DMS 273 (cell line): ENCODE results near the gene MSMP.

ENCODE experiments used
- DNase-seq: peaks from one replicate; lab custom pipeline; 2025; ENCODE audit not compliant: unreplicated experiment; lab: John Stamatoyannopoulos, UW

Gene MSMP

DNA sequence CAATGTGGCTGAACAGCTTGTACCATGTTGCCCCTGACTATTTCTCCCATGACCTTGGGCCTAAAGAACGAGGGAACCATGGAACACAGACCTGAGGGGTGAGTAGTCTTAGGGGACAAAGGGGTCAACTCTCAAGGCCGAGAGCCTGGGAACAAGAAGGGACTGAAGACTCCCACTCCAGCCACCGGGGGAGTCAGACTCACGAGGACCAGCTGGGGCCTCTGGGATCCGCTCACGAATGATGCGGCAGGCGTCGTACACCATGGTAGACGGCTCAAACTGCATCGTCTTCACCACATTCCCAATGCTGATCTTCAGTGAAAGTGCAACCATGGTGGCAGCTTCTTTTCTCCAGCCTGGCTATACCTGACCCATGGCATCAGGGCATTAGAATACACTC lies 28.7 kb downstream of the MSMP start:
- DNase-seq = no peak

DNA sequence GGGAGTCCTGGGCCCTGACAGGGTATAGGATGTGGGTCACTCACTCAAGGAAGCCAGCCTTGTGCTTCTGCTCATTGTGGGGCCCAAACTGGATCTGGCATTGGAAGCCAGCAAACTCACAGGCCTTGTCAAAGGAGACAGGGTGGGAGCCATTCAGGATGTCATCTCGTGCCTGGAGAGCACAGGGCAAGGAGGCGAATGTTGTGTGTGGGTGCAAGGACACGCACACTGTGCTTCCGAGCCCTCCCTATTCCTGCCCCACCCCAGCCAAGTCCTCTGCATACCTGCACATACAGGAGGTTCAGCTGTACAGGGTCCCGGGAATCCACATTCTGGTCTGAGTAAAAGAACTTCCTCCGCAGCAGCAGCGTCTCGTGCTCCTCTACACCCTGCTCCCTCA lies 30.2 kb downstream of the MSMP start:
- no peak for DNase-seq

DNA sequence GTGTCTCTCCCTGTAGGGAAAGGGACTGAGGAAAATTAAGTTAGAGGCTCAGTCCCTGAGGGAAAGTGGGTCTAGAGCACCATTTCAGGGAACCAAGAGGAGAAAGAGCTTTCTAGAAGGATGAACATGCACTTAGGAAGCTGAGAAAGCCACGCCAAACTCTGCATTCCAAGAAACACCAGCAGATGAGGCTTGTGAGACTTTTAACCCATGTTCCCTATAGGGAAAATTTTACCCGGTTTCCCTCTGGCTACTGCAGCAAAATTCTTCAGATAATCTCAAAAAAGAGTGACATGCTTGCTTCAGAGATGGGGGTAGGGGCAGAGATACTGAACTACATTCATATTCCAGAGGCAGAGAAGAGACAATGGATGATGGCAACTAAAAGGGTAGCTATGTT lies 30.6 kb downstream of the MSMP start:
- no peak for DNase-seq

DNA sequence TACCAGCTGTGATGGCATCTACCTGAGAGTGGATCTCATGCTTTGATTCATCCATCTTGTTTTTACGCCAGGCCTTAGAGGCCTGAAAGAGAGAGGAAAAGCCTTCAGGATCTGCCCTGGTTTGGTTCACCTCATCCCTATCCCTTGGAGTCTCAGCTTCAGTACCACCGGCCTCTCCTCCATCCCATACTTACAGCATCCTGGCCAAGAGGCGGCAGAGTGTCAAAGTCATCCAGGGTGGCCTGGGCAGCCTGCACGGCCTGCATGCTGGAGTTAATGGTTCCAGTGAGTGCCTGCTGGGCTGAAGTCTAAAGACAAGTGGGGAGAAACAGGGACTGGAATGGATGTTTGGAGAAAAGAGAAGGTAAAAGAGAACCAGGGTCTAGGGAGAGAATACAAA lies 34.5 kb downstream of the MSMP start:
- no peak for DNase-seq

DNA sequence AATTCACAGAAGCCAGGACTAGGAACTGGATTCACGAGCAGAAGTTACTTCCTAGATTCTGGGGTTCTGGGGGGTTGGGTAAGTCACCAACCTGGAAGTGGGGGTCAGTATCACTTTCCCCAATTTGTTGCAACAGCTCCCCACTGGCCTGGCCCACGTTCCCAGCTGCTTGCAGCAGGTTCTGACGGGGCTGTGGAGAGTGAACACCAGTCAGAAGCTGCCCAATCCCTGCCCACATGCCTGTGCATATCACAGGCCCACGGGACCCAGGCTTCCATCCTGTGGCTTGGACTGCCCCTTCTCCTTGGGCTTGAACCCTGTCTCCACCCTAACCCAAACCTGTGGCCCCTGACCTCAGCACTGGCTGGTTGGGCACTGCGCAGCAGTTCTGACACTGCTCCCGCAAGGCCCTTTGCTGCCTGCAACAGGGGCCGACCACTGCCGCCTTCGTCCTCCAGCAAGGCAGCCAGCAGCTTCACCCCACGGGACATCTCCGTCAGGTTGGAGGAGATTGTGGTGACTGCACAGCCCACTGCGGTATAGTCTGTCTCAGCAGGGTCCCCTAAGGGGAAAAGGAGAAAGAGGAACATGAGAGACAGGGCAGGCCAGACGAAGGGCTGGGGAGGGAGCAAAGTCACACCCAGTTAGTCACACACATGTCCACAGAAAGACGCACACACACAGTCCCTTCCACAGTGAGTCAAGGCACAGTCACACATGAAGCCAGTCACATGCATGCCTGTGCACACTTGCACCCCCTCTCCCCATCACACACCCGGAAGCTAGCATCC lies 35.2 kb downstream of the MSMP start:
- DNase-seq = no peak

DNA sequence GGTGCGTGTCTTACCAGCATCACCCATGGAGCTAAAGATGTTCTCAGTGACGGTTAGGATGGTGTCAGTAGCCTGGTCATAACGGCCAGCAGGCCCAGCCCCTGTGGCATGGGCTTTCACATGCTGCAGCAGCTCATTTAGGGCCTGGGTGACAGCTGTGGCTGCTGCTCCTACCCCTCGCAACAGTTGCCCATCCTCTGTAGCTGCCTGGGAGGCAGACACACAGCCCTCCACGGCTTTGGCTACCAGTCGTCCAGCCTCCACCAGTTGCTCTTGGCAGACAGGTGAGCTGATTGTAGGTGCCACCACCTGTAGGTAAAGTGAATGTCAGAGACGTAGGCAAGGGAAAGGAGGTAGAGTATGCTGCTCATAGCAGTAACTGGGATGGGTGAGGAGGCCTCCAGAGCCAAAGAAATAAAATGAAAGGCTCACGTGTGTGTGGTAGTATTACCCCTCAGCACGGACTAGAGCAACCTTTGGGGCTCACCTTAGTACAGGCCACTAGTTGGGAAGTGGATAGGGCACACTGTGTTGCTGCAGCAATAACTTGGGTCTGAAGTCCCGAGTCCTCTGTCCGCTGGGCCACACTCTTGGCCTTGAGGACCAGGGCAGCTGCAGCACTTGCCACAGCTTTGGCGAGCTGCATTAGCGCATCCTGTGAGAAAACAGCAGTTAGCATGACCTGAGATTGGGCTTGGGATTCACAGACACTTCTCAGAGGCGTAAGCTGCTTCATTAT lies 36.8 kb downstream of the MSMP start:
- DNase-seq = no peak

DNA sequence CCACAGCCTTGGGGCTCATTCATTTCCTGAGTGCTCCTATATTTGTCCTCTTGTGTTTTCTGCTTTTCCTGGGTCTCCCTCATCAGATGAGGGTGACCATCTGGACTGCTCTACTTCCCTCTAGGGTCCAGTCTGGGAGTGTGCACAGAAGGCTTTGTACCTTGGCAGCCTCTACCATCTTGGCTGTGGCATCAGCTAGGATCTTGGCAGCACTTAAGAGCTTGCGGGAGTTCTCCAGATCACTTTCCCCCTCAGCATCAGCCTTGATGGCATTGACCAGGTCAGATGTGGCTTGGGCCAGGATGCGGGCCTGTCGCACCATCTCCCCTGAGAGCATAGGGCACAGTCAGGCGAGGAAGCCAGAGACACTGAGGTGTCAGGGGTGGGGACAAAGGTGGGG lies 37.8 kb downstream of the MSMP start:
- DNase-seq = peak; percentile 48

DNA sequence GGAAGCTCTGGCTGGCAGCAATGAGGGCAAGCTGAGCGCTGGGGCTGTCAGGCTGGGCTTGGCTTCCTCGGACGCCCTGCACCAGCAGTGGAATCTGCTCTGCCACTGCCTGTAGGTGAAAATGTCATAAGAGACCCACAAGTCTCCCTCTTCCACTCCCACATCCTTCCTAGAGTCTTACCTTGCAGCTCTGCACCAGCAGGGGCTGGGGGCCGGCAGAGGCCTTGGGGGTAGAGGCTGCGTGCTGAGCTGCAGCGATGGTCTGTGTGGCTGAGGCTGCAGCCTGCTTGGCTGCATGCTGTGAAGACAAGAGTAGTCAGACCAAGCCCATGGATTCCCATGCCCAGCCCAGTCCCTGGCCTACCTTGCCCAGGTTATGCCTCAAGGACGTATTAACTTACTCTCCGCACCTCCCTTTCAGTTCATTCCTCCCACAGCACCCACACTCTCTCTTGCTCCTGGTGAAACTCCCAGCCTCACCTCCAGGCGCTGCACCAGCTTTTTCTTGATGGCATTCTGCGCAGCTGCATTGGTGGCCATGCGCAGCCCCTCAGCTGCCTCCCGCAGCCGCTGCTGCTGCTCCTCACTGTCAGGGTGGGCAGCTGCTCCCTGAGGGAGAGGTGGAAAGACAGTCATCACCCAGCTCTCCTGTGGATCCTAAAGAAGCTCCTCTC lies 39.4 kb downstream of the MSMP start:
- no peak for DNase-seq

DNA sequence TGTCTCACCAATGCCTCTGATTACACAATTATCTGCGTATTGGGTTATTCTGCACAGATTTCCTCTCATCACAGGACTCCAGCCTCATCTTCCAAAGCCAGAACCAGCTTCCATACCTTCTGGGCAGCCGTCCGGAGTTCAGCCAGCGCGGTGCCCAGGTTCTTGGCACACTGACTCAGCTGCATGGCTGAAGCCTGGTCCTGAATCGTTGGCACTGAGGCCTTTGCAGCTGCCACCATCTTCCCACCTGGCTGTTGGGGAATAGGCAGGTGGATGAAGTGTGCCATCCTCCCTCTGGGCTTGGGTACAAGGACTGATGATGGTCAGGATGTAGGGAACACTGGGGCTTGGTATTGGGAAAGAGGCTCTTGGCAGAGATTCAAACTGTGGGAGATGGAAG lies 40.0 kb downstream of the MSMP start:
- no peak for DNase-seq

DNA sequence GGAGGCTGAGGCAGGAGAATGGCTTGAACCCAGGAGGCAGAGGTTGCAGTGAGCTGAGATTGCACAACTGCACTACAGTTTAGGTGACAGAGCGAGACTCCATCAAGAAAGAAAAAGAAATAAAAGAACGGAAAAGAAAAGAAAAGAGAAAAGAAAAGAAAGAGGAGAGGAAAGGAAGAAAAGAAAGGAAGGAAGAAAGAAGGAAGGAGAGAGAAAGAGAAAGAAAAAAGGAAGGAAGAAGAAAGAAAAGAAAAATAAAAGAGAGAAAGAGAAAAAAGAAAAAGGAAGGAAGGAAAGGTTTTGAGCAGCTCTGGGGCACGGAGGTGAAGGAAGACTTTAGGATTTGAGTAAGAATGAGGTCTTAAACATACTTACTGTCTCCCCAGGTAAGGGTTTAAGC lies 40.5 kb downstream of the MSMP start:
- DNase-seq = no peak

DNA sequence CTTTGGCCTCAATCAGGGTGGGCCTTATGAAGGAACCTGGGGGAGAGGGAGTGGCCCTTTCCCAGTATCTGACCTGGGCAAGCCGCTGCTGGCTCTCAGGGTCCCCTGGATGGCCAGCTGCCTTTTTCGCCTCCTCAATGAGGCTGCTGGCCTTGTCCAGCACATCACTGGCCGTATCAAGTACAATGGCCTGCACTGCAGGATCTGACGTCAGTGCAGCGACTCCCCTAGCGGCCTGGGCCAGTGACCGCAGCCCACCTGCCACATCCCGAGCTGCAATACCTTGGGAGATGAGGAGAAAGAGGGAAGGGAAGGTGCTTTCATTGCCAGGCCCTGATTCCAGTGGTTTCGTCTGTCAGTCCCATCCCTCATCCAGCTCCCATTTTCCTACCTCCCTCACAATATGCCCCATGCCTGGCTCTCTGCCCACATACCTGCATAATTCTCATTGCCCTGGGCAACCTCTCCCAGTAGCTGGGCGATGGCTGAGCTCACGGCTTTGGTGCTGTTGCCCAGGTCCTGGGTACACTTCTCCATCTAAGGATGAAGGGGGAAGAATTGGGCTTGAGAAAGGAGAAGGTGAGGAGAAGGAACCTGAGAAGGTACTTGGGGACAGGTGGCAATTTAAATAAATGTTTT lies 41.2 kb downstream of the MSMP start:
- DNase-seq = no peak

DNA sequence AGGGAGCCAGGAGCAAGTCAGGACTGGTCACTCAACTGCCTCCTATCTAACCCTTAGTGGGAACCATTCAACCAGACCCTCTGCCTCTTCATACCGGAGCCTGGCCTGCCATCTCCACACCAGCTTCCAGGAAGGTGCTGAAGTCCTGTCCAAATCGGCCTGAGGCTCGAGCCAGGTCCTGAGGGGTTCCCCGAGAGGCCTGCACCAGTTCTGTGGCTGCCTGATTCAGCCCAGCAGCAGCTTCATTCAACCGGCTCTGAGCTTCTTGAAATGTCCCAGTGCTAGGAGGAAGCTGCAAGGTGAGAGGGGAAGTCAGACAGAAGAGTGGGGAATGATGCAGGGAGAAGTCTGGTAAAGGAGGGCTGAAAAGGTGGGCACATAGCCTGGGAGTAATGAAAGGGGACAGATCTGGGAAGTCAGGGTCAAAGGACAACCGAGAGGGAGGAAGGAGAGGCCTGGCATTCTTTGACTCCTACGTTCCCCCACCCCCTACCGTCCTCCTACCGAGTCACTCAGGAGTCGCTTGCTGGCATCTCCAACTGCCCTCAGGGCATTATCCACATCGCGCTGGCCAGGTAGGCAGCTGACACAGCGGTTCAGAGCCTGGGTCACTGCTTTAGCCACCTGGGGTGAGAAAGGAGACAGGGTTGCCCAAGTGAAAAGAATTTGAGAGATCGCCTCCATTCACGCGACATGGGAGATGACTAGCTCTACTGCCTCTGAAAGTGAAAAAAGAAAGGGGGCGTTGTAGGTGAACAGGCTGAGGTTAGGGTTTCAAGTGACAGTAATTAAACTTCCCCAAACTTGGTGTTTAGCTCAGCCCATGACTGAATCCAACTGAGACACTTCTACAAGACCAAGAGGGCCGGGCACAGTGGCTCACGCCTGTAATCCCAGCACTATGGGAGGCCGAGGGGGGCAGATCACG lies 42.3 kb downstream of the MSMP start:
- DNase-seq = no peak

DNA sequence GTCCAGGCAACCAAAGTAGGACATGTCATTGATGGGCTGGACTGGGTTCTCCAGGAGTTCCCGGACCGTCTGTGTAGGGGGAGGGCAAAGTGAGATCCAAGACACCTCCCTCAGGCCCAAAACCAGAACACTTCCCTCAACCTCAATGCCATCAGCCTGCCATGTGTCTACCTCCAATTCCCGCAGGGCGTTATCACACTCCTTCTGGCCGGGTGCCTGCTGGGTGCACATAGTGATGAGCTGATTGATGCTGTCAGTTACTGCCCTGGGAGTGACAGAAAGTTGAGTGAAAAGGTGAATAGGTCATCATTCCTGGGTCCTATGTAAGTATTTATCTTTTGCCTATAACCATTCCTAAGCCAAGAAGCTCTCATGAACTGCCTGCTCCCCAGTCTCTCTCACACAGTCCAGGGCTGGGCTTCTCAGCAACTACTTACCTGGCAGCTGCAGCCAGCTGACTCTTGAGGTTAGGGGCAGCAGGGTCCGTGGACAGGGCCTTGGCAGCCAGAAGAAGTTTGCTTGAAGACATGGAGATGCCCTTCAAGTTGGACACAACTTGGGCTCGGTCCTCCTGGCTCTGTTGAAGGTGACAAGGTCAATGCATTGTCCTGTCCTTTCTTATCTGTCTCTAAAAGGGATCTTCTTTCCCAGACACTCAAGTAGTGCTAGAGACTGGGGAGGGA lies 43.1 kb downstream of the MSMP start:
- no peak for DNase-seq

DNA sequence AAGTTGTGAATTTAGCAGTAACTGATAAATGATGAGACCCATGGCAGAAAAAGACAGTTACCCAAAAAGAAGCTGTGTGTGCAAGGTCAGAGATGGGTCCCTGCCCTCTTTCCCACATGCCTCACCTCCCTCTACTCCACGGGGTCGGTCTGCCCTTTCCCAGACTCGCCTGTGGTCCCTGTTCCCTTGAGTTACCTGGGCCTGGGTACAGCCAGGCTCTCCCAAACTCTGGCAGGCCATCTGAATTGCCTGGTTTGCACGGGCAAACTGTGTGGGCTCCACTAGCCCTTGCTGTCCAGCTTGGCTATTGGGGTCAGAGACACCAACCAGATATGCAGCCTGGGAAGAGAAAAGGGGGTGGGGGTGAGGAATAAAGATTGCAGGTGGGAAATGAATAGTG lies 45.9 kb downstream of the MSMP start:
- no peak for DNase-seq

DNA sequence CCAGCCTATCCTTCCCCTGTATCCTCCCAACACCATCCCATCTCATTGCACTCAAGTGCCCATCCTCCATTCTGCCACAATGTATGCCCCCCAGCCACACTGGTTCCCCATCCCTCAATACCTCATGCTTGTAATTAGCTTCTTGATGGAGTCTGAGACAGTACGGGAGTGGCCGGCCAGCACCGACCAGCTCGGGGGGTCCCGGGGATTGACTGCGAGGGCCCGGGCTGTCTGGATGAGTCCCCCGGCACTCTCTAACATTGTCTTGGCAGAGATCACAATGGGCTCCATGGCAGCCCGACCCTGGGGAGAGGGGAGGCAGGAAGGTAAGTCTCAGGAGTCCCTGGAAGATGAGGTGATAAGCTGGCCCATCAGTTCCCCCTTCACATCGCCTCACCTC lies 47.1 kb downstream of the MSMP start:
- DNase-seq = no peak

DNA sequence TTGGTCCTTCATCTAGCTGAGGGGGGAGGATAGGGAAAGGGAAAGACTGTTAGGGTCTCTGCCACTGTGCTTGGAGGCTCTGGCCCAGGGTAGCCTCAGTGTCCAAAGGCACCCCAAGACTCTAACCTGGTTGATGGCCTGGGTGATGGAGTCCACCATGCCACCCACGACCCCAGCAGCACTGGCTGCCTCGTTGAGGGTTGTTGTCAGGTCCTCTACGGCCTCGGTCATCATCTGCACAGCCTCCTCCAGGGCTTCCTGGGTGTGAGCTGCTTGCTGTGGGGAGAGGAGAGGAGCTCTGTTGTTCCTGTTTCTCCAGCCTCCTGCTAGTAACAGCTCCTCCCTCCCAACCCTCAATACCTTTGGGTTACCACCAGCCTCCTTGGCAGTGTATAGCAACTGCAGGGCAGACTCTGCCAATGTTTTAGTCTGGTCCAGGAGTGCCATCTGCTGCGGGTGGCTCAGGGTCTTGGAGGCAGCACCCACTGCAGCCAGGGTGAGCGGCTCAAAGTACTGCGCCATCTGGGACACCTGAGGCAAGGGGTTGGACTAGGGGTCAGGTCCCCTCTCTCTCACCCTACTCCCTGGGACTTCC lies 48.1 kb downstream of the MSMP start:
- DNase-seq = peak; percentile 13

DNA sequence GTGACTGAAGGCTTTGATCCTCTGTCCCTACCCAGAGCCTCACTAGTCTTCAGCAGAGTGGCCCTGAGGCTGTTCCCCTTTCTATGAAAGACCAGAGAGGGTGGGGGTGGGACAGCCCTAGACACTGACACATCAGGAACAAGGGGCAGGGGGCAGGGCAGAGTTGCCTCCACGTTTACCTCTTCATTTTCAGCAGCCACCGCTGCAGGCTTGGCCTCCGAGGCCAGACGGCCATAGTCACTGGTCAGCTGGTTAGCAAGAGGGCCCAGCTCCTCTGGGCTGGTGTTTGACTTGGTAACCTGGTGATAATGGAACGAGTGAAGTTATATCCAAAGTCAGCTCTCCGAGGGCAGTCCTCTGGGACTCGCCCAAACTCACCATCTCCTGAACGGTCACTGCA lies 48.7 kb downstream of the MSMP start:
- DNase-seq = no peak

DNA sequence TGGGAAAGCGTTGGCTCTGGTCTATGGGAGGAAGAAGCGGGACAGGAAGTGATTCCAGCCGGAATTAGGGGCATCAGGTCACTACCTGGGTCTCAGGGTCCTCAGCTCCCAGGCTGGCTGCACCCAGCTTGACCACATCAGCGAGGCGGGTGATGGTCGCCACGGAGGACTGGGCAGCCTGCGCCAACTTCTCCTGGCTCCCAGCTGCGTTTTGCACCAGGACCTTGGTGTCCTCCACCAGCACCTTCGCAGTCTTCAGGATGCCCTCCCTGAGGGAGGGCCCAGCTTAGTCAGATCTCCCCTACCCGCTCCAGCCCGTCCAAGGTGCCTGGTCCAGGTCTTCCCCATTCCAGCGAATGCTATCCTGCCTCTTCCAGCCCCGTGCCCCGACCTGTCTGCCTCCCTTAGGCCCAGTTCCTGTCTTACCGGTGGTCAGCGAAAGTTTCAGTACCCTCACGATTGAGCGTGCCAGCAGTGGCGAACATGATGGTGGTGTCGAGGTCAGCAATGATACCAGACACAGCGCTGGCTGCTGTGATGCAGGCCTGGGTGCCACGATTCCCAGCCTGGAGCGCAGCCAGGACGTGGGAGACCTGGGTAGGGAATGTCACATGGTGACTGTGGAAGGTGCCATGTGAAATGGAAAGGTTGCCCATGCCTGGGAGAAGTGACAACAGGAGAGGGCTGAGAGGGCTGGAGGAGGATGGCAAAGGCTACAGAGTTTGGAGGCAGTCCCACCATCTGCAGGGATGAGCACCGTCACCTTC lies 50.0 kb downstream of the MSMP start:
- DNase-seq = no peak
